Kidney epithelial cell (primary cell): Measurements from ENCODE around the gene PAQR4. TPM values are rescaled to one million over a fixed set of nuclear protein-coding genes. Genes with fewer than 3 reads are reported as not detected.

Experiments used
- DNase-seq: peaks from one replicate; pipeline ENCODE4 v3.0.0-alpha.2; 2010; ENCODE audit warnings: low read depth
- H3K27me3 ChIP-seq: 2 replicates; pipeline ENCODE4 v1.6.0; 2011; ENCODE audit warnings: low read length; ENCODE audit not compliant: control insufficient read depth, insufficient read depth
- H3K36me3 ChIP-seq: 2 replicates; pipeline ENCODE4 v1.5.1; 2011; ENCODE audit warnings: low read length; ENCODE audit not compliant: control insufficient read depth, insufficient read depth
- H3K4me3 ChIP-seq: 2 replicates; pipeline ENCODE4 v1.5.1; 2011; ENCODE audit warnings: low read depth, mild to moderate bottlenecking, control low read depth, low read length
- CTCF ChIP-seq: IDR thresholded peaks from 2 replicates; pipeline ENCODE4 v1.5.1; 2011; ENCODE audit warnings: mild to moderate bottlenecking, moderate library complexity, low read length, control low read depth, inconsistent platforms; ENCODE audit not compliant: insufficient read depth, poor library complexity, severe bottlenecking
- total RNA-seq: library from RNA; depleted of rRNA; stranded (reverse); fragments of >200 nt; gene quantifications from 2 replicates; pipeline ENCODE4 v1.2.3, GENCODE V29; 2015

The PAQR4 gene
- total RNA-seq, 1 donor from 2014 or later = 15.2 TPM

- no peaks in the 10 kb centered on the region for H3K36me3 ChIP-seq
- no peak overlapping the region for H3K4me3 ChIP-seq
- H3K27me3 ChIP-seq = peaks cover 8% of the 10 kb centered on the region
- no peak for DNase-seq
- no peak for TF ChIP-seq CTCF
Observed at GRCh38 chr16:3001316-3001715, 32.2 kb downstream of the PAQR4 start.

GRCh38 chr16:3003582-3004270 is 34.6 kb downstream of the PAQR4 start:
- Histone ChIP-seq H3K27me3 (peaks cover 4% of the 10 kb centered on the region), H3K4me3 (peak overlapping the region; percentile 7)
- peak; percentile 57 for TF ChIP-seq CTCF

GRCh38 chr16:3004319-3004718 is 35.2 kb downstream of the PAQR4 start:
- H3K4me3 ChIP-seq = peak overlapping the region; percentile 7
- TF ChIP-seq CTCF = no peak
- no peak for DNase-seq
- peaks cover 4% of the 10 kb centered on the region for H3K27me3 ChIP-seq
- H3K36me3 ChIP-seq = no peaks in the 10 kb centered on the region

More at GRCh38 chr16:3003582-3004270, 34.6 kb downstream of the PAQR4 start:
- no peaks in the 10 kb centered on the region for H3K36me3 ChIP-seq
- peak; percentile 94 for DNase-seq

- no peak for TF ChIP-seq CTCF
- no peak for DNase-seq
- peaks cover 4% of the 10 kb centered on the region for H3K27me3 ChIP-seq
- peak overlapping the region; percentile 21 for H3K4me3 ChIP-seq
- H3K36me3 ChIP-seq = no peaks in the 10 kb centered on the region
Observed at GRCh38 chr16:3004781-3005284, 35.7 kb downstream of the PAQR4 start.

GRCh38 chr16:3007059-3007956 is 38.2 kb downstream of the PAQR4 start:
- TF ChIP-seq CTCF = no peak
- Histone ChIP-seq H3K4me3 (no peak overlapping the region), H3K27me3 (peaks cover 10% of the 10 kb centered on the region), H3K36me3 (no peaks in the 10 kb centered on the region)
- no peak for DNase-seq
